T-helper 2 cell treated with Interferon-gamma antibody and Interleukin-4, amounts not matched to agents 5 μg/mL and 100 μg/mL, for 36 hours (primary cell): Measurements from ENCODE around the gene GRIN2A.

ENCODE experiments used
- DNase-seq: peaks from one replicate; pipeline ENCODE4 v3.0.0; 2021; ENCODE audit warnings: low spot score
- H3K27ac Mint-ChIP-seq: one replicate; pipeline ENCODE4 v1.8.0; 2021; ENCODE audit warnings: mild to moderate bottlenecking, mixed read lengths
- H3K27me3 Mint-ChIP-seq: one replicate; pipeline ENCODE4 v1.8.0; 2021; ENCODE audit warnings: low read depth, mixed read lengths
- H3K36me3 Mint-ChIP-seq: one replicate; pipeline ENCODE4 v1.8.0; 2021; ENCODE audit warnings: low read depth, mixed read lengths
- H3K4me1 Mint-ChIP-seq: one replicate; pipeline ENCODE4 v1.8.0; 2021; ENCODE audit warnings: low read depth, mixed read lengths
- H3K4me3 Mint-ChIP-seq: one replicate; pipeline ENCODE4 v1.8.0; 2022; ENCODE audit warnings: mild to moderate bottlenecking, moderate library complexity, mixed read lengths
- H3K9me3 Mint-ChIP-seq: one replicate; pipeline ENCODE4 v1.8.0; 2021; ENCODE audit warnings: mixed read lengths

The GRIN2A gene

GRCh38 chr16:10182222-10183053, at the start of gene GRIN2A:
Gene GRIN2A (minus strand): TSS chr16:10182428. CDS start chr16:10180411, 2,017 bp downstream.
- DNase-seq, result no peak
- H3K4me3 Mint-ChIP-seq, result no peak within 1 kb of the TSS
- peaks cover 41% of the 10 kb centered on the region for H3K27me3 Mint-ChIP-seq

GRCh38 chr16:10231563-10231962, 49.3 kb upstream of the GRIN2A start:
- no peak for DNase-seq
- no peaks in the 10 kb centered on the region for H3K27me3 Mint-ChIP-seq
- peaks cover 2% of the 10 kb centered on the region for H3K4me1 Mint-ChIP-seq
- no peak overlapping the region for H3K27ac Mint-ChIP-seq
- H3K36me3 Mint-ChIP-seq, result no peaks in the 10 kb centered on the region
- H3K9me3 Mint-ChIP-seq, result peaks cover 8% of the 10 kb centered on the region
- no peak overlapping the region for H3K4me3 Mint-ChIP-seq

More at GRCh38 chr16:10182222-10183053, at the start of gene GRIN2A:
- Mint-ChIP-seq H3K27ac (no peak within 1 kb of the TSS), H3K4me1 (peaks cover 3% of the 10 kb centered on the region), H3K36me3 (no peaks in the 10 kb centered on the region), H3K9me3 (no peaks in the 10 kb centered on the region)

- Mint-ChIP-seq H3K9me3 (peaks cover 8% of the 10 kb centered on the region), H3K27ac (no peak overlapping the region), H3K4me1 (peaks cover 2% of the 10 kb centered on the region), H3K4me3 (no peak overlapping the region), H3K36me3 (no peaks in the 10 kb centered on the region), H3K27me3 (no peaks in the 10 kb centered on the region)
- no peak for DNase-seq
Measured at GRCh38 chr16:10228779-10229178, 46.6 kb upstream of the GRIN2A start.

- no peaks in the 10 kb centered on the region for H3K27me3 Mint-ChIP-seq
- H3K4me3 Mint-ChIP-seq, result no peak overlapping the region
- H3K36me3 Mint-ChIP-seq, result no peaks in the 10 kb centered on the region
- DNase-seq, result no peak
- no peaks in the 10 kb centered on the region for H3K9me3 Mint-ChIP-seq
- no peak overlapping the region for H3K27ac Mint-ChIP-seq
- H3K4me1 Mint-ChIP-seq, result peaks cover 2% of the 10 kb centered on the region
Measured at GRCh38 chr16:10226987-10227306, 44.7 kb upstream of the GRIN2A start.

- no peak overlapping the region for H3K27ac Mint-ChIP-seq
- no peaks in the 10 kb centered on the region for H3K9me3 Mint-ChIP-seq
- peaks cover 2% of the 10 kb centered on the region for H3K4me1 Mint-ChIP-seq
Measured at GRCh38 chr16:10226141-10226986, 44.1 kb upstream of the GRIN2A start.

GRCh38 chr16:10225653-10226052, 43.4 kb upstream of the GRIN2A start:
- Mint-ChIP-seq H3K36me3 (no peaks in the 10 kb centered on the region), H3K27me3 (no peaks in the 10 kb centered on the region), H3K4me3 (no peak overlapping the region), H3K27ac (no peak overlapping the region), H3K9me3 (no peaks in the 10 kb centered on the region), H3K4me1 (peaks cover 2% of the 10 kb centered on the region)
- DNase-seq, result no peak

More at GRCh38 chr16:10226141-10226986, 44.1 kb upstream of the GRIN2A start:
- H3K4me3 Mint-ChIP-seq, result no peak overlapping the region
- no peaks in the 10 kb centered on the region for H3K36me3 Mint-ChIP-seq
- no peaks in the 10 kb centered on the region for H3K27me3 Mint-ChIP-seq
- no peak for DNase-seq

- Mint-ChIP-seq H3K27ac (no peak overlapping the region), H3K9me3 (no peaks in the 10 kb centered on the region), H3K4me1 (peaks cover 2% of the 10 kb centered on the region), H3K36me3 (no peaks in the 10 kb centered on the region), H3K27me3 (no peaks in the 10 kb centered on the region), H3K4me3 (no peak overlapping the region)
- no peak for DNase-seq
Measured at GRCh38 chr16:10224850-10225249, 42.6 kb upstream of the GRIN2A start.

GRCh38 chr16:10220942-10221341, 38.7 kb upstream of the GRIN2A start:
- Mint-ChIP-seq H3K36me3 (no peaks in the 10 kb centered on the region), H3K4me3 (no peak overlapping the region), H3K27me3 (no peaks in the 10 kb centered on the region), H3K27ac (no peak overlapping the region), H3K4me1 (no peaks in the 10 kb centered on the region), H3K9me3 (no peaks in the 10 kb centered on the region)
- DNase-seq, result no peak

- H3K9me3 Mint-ChIP-seq, result no peaks in the 10 kb centered on the region
- H3K27me3 Mint-ChIP-seq, result no peaks in the 10 kb centered on the region
- H3K4me3 Mint-ChIP-seq, result no peak overlapping the region
- no peak overlapping the region for H3K27ac Mint-ChIP-seq
- no peak for DNase-seq
- no peaks in the 10 kb centered on the region for H3K4me1 Mint-ChIP-seq
- H3K36me3 Mint-ChIP-seq, result no peaks in the 10 kb centered on the region
Measured at GRCh38 chr16:10219742-10220141, 37.5 kb upstream of the GRIN2A start.

GRCh38 chr16:10218490-10219206, 36.4 kb upstream of the GRIN2A start:
- no peak overlapping the region for H3K27ac Mint-ChIP-seq
- no peaks in the 10 kb centered on the region for H3K9me3 Mint-ChIP-seq
- no peaks in the 10 kb centered on the region for H3K27me3 Mint-ChIP-seq
- no peaks in the 10 kb centered on the region for H3K36me3 Mint-ChIP-seq
- no peaks in the 10 kb centered on the region for H3K4me1 Mint-ChIP-seq
- H3K4me3 Mint-ChIP-seq, result no peak overlapping the region
- no peak for DNase-seq

- Mint-ChIP-seq H3K36me3 (no peaks in the 10 kb centered on the region), H3K27me3 (no peaks in the 10 kb centered on the region), H3K4me1 (no peaks in the 10 kb centered on the region), H3K27ac (no peak overlapping the region), H3K9me3 (no peaks in the 10 kb centered on the region), H3K4me3 (no peak overlapping the region)
- no peak for DNase-seq
Measured at GRCh38 chr16:10213748-10214147, 31.5 kb upstream of the GRIN2A start.

- no peak for DNase-seq
- H3K27ac Mint-ChIP-seq, result no peak overlapping the region
- H3K36me3 Mint-ChIP-seq, result no peaks in the 10 kb centered on the region
- H3K9me3 Mint-ChIP-seq, result no peaks in the 10 kb centered on the region
- H3K4me1 Mint-ChIP-seq, result no peaks in the 10 kb centered on the region
- H3K4me3 Mint-ChIP-seq, result no peak overlapping the region
- H3K27me3 Mint-ChIP-seq, result no peaks in the 10 kb centered on the region
Measured at GRCh38 chr16:10210944-10211343, 28.7 kb upstream of the GRIN2A start.

GRCh38 chr16:10206865-10207264, 24.6 kb upstream of the GRIN2A start:
- no peak for DNase-seq
- H3K4me3 Mint-ChIP-seq, result no peak overlapping the region
- H3K27me3 Mint-ChIP-seq, result no peaks in the 10 kb centered on the region
- H3K27ac Mint-ChIP-seq, result no peak overlapping the region
- H3K36me3 Mint-ChIP-seq, result no peaks in the 10 kb centered on the region
- peaks cover 5% of the 10 kb centered on the region for H3K9me3 Mint-ChIP-seq
- no peaks in the 10 kb centered on the region for H3K4me1 Mint-ChIP-seq

- no peaks in the 10 kb centered on the region for H3K36me3 Mint-ChIP-seq
- no peak for DNase-seq
- no peak overlapping the region for H3K27ac Mint-ChIP-seq
- H3K4me3 Mint-ChIP-seq, result no peak overlapping the region
- peaks cover 5% of the 10 kb centered on the region for H3K9me3 Mint-ChIP-seq
- H3K4me1 Mint-ChIP-seq, result no peaks in the 10 kb centered on the region
- no peaks in the 10 kb centered on the region for H3K27me3 Mint-ChIP-seq
Measured at GRCh38 chr16:10206215-10206614, 24.0 kb upstream of the GRIN2A start.
